KMS-11 (cell line): ENCODE data around the gene ZC3H10.
A peak's percentile ranks its signal among the peaks of the same experiment; 100 is the strongest.

Source experiments
- H2AFZ ChIP-seq: fragments of 200-600 bp; sonication (generic); 2 replicates; pipeline ENCODE4 v1.6.1; 2016; ENCODE audit warnings: antibody characterized with exemption, mixed run types, low read depth
- H3K27ac ChIP-seq: fragments of 200-600 bp; sonication (generic); 2 replicates; pipeline ENCODE4 v1.6.1; 2016; ENCODE audit warnings: mild to moderate bottlenecking, mixed run types
- H3K27me3 ChIP-seq: fragments of 200-600 bp; sonication (generic); 2 replicates; pipeline ENCODE4 v1.6.1; 2017; ENCODE audit warnings: mild to moderate bottlenecking, low read depth, mixed run types, moderate library complexity; ENCODE audit not compliant: insufficient read depth
- H3K36me3 ChIP-seq: fragments of 200-600 bp; sonication (generic); 2 replicates; pipeline ENCODE4 v1.6.1; 2017; ENCODE audit warnings: mild to moderate bottlenecking, mixed run types; ENCODE audit not compliant: insufficient read depth
- H3K4me1 ChIP-seq: fragments of 200-600 bp; sonication (generic); 2 replicates; pipeline ENCODE4 v1.6.1; 2016; ENCODE audit warnings: mild to moderate bottlenecking, low read depth, mixed run types; ENCODE audit not compliant: poor library complexity, severe bottlenecking
- H3K4me2 ChIP-seq: fragments of 200-600 bp; sonication (generic); 2 replicates; pipeline ENCODE4 v1.7.0; 2016; ENCODE audit warnings: mild to moderate bottlenecking, mixed run types
- H3K4me3 ChIP-seq: fragments of 200-600 bp; sonication (generic); IDR thresholded peaks from 2 replicates; pipeline ENCODE4 v1.6.1; 2017; ENCODE audit warnings: low read depth, low read length, mixed read lengths; ENCODE audit not compliant: insufficient read depth
- H3K79me2 ChIP-seq: fragments of 200-600 bp; sonication (generic); 2 replicates; pipeline ENCODE4 v1.6.1; 2016; ENCODE audit warnings: low read depth, mixed run types; ENCODE audit not compliant: insufficient read depth
- H3K9ac ChIP-seq: fragments of 200-600 bp; sonication (generic); 2 replicates; pipeline ENCODE4 v1.6.1; 2016; ENCODE audit warnings: mild to moderate bottlenecking, mixed run types
- H4K20me1 ChIP-seq: fragments of 200-600 bp; sonication (generic); 2 replicates; pipeline ENCODE4 v1.6.1; 2016; ENCODE audit warnings: mild to moderate bottlenecking, mixed run types; ENCODE audit not compliant: insufficient read depth
- CTCF ChIP-seq: fragments of 200-600 bp; sonication (generic); conservative IDR thresholded peaks from 2 replicates; pipeline ENCODE4 v1.6.1; 2017; ENCODE audit warnings: low read depth, mild to moderate bottlenecking, antibody characterized with exemption, low read length, moderate library complexity, mixed read lengths

Gene ZC3H10

GRCh38 chr12:56098592-56098991, 19.5 kb upstream of the ZC3H10 start:
- TF ChIP-seq CTCF = no peak
- peaks cover 10% of the 10 kb centered on the region; the same call in 1 of the 2 replicates for H3K27me3 ChIP-seq
- H3K9ac ChIP-seq = no peak overlapping the region
- no peak overlapping the region for H3K4me3 ChIP-seq
- H3K4me1 ChIP-seq = peaks cover 9% of the 10 kb centered on the region
- no peaks in the 10 kb centered on the region for H4K20me1 ChIP-seq
- H3K4me2 ChIP-seq = no peak overlapping the region
- H3K36me3 ChIP-seq = no peaks in the 10 kb centered on the region
- no peaks in the 10 kb centered on the region for H3K79me2 ChIP-seq
- H2AFZ ChIP-seq = no peak overlapping the region
- H3K27ac ChIP-seq = no peak overlapping the region

- Histone ChIP-seq H3K9ac (no peak overlapping the region), H3K36me3 (no peaks in the 10 kb centered on the region), H3K27me3 (peaks cover 8% of the 10 kb centered on the region; the same call in 1 of the 2 replicates), H4K20me1 (no peaks in the 10 kb centered on the region), H3K4me3 (no peak overlapping the region), H3K27ac (no peak overlapping the region), H2AFZ (no peak overlapping the region), H3K79me2 (peaks cover 5% of the 10 kb centered on the region), H3K4me2 (no peak overlapping the region), H3K4me1 (peaks cover 11% of the 10 kb centered on the region)
- no peak for TF ChIP-seq CTCF
Observed at GRCh38 chr12:56099787-56100186, 18.3 kb upstream of the ZC3H10 start.

GRCh38 chr12:56101045-56101444, 17.0 kb upstream of the ZC3H10 start:
- no peak overlapping the region for H3K9ac ChIP-seq
- no peaks in the 10 kb centered on the region; the same call in 1 of the 2 replicates for H3K36me3 ChIP-seq
- H3K79me2 ChIP-seq = peaks cover 17% of the 10 kb centered on the region
- peaks cover 5% of the 10 kb centered on the region for H4K20me1 ChIP-seq
- no peak overlapping the region for H3K4me2 ChIP-seq
- no peak overlapping the region for H2AFZ ChIP-seq
- TF ChIP-seq CTCF = no peak
- no peak overlapping the region for H3K4me3 ChIP-seq
- no peak overlapping the region for H3K27ac ChIP-seq
- H3K4me1 ChIP-seq = peaks cover 16% of the 10 kb centered on the region
- H3K27me3 ChIP-seq = no peaks in the 10 kb centered on the region; the same call in 1 of the 2 replicates

- no peaks in the 10 kb centered on the region for H3K27me3 ChIP-seq
- no peak overlapping the region for H3K4me3 ChIP-seq
- H3K4me2 ChIP-seq = peak overlapping the region; percentile 81; the same call in 1 of the 2 replicates
- H3K9ac ChIP-seq = no peak overlapping the region
- H3K36me3 ChIP-seq = peaks cover 16% of the 10 kb centered on the region; the same call in 1 of the 2 replicates
- H3K4me1 ChIP-seq = peaks cover 32% of the 10 kb centered on the region
- peaks cover 13% of the 10 kb centered on the region for H4K20me1 ChIP-seq
- no peak overlapping the region for H3K27ac ChIP-seq
- H3K79me2 ChIP-seq = peaks cover 34% of the 10 kb centered on the region
- H2AFZ ChIP-seq = no peak overlapping the region
- TF ChIP-seq CTCF = no peak
Observed at GRCh38 chr12:56102683-56103065, 15.4 kb upstream of the ZC3H10 start.
